Measurements from ENCODE around the gene SOD3.

Gene SOD3, protein sequence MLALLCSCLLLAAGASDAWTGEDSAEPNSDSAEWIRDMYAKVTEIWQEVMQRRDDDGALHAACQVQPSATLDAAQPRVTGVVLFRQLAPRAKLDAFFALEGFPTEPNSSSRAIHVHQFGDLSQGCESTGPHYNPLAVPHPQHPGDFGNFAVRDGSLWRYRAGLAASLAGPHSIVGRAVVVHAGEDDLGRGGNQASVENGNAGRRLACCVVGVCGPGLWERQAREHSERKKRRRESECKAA

DNA sequence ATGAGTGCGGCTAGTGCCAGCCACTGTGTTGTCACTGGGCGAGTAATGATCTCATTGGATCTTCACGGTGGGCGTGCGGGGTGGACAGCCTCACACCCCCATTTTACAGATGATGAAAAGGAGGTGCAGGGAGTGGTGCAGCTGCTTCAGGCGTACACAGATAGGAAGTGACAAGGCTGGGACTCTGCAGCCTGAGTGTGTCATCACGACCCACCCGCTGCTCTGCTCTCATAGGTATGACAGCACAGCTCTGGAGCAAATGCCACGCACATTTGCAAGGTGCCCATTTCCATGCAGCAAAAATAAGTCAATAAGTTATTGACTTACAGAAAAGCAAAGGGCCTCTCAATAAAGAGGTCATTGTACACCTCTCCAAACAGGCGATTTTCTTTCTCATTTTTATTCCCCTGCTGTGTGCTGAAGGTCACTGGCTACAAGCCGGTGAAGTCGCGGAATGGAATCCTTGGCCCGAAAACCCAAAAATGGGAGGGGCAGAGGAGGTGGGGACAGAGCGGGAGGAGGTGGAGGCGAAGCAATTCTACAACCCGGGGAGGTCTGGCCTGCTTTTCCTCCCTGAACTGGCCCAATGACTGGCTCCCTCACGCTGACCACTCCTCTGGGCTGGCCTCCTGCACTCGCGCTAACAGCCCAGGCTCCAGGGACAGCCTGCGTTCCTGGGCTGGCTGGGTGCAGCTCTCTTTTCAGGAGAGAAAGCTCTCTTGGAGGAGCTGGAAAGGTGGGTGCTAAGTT lies at the start of gene SOD3:
Gene SOD3, plus strand, starts transcription at position 658 of the 750 bp plus-strand sequence. CDS start 3,949 bp downstream, outside the sequence.
- DNase-seq (ENCODE audit: low read depth in 2 of 2, low spot score in 1 of 2), result no peak

DNA sequence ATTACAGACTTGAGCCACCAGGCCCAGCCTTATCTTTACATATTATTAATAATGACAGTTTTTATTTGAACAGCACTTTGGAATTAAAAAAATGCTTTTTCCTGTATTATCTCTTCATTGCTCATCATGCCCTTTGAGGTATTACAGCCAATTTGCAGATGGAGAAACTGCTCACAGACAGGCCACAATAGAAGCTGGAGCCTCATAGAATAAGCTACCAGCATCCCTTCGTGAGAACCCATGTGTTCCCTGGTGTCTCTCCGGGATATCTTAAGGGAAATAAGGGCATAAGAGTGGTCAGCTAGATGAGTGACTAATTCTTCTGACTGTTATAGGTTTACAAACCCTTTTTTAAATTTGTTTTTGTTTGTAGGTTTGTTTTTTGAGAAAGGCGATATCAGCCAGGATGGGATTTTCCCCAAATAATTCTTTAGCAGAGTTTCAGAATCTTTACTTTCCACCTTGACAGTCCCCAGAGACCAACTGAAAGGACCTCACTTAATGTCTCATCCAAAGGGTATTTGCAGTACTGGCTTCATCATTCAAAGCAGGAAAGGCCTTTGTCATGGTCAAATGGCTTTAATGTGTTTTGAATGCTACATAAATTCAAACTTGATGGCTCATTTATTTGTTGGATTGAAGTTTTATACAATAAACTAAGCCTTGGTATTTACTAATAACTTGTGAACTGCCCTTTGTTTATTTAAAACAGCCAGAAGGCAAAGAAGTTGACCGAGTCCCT lies 48.0 kb upstream of the SOD3 start:
- no peak for DNase-seq (ENCODE audit: low read depth in 2 of 2, low spot score in 1 of 2)

DNA sequence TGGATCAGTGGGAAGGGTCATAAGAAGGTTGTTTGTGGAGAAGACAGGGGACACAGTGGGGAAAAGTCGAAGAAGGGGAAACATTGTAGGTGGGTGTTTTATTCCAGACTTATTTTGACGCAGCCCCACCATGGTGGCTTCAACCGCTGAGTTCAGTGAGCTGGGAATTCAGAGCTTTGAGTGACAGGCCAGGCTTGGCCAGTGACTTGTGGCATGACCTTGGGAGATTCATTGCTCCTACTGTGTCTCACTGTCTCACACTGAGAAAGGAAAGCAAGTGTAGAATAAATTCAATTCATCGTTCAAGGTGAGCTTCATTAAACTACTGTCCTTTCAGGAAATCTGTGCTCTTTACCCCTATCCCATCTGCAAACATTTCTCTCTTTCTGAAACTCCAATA lies 47.4 kb upstream of the SOD3 start:
- DNase-seq (ENCODE audit: low read depth in 2 of 2, low spot score in 1 of 2), result no peak

DNA sequence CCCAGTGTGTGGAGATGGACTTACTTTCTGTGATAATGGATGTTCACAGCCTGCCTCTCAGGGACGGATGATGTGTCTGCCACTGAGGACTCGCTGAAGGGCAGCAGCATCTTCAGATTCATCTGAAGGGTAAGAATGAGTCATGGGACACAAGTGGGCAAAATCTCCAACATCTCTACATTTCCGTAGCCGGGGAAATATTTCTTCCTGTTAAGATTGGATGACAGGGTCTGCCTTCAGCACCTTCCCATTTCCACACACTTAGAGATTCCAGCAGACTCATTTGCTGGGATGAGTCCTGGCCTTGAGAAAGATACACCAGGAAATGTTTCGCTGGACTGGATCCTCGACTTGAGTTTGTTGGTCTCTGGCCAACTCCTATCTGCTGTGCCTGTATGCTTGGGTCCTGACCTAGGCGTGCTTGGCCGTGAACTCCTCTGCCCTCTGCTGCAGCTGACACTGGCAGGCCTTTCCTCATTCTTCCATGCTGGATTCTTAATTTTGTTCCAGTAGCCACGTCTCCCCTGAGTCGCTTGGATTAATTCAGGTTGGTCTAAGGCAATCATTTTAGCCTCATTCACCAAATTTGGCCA lies 46.5 kb upstream of the SOD3 start:
- DNase-seq (ENCODE audit: low read depth in 2 of 2, low spot score in 1 of 2), result no peak

DNA sequence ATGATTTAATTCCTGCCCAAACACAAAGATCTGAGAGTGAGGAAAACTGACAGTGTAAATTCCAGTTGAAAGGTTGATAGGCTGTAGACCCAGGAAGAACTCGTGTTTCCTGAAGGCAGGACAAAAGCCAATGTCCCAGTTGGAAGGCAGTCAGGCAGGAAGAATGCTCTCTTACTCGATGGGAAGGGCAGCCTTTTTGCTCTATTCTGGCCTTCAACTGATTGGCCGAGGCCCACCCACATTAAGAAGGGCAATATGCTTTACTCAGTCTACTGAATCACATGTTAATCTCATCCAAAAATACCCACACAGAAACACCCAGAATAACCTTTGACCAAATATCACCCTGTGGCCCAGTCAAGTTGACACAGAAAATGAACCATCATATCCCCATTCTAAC lies 45.3 kb upstream of the SOD3 start:
- no peak for DNase-seq (ENCODE audit: low read depth in 2 of 2, low spot score in 1 of 2)

DNA sequence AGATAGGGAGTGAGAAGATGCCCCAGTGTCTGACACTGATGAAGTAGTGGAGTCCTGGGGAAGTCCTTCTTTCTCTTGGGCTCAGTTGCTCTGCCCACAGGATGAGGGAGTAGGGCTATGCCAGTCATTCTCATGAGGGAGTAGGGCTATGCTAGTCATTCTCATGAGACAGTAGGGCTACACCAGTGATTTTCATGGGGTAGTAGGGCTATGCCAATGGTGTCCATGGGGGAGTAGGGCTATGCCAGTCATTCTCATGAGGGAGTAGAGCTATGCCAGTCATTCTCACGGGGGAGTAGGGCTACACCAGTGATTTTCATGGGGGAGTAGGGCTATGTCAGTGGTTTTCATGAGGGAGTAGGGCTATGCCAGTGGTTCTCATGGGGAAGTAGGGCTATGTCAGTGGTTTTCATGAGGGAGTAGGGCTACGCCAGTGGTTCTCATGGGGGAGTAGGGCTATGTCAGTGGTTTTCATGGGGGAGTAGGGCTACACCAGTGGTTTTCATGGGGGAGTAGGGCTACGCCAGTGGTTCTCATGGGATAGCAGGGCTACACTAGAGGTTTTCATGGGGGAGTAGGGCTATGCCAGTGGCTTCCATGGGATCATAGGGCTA lies 43.3 kb upstream of the SOD3 start:
- DNase-seq (ENCODE audit: low read depth in 2 of 2, low spot score in 1 of 2), result no peak

DNA sequence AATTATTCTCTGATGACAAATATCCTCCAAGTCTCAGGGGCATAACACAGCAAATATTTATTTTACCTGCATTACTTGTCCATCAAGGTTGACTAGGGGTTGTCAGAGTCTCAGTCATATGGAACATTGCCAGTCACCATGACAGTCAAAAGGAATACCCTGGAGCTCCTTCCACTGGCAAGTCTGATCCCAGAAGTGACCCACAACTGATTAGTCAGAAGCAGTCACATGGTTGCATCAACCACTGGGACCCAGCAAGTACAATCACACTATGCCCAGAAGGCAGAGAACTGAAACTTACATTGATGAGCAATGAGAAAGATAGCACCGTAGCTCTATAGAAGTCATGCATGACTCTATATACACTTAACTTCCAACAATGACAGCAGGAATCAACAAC lies 41.9 kb upstream of the SOD3 start:
- no peak for DNase-seq (ENCODE audit: low read depth in 2 of 2, low spot score in 1 of 2)

DNA sequence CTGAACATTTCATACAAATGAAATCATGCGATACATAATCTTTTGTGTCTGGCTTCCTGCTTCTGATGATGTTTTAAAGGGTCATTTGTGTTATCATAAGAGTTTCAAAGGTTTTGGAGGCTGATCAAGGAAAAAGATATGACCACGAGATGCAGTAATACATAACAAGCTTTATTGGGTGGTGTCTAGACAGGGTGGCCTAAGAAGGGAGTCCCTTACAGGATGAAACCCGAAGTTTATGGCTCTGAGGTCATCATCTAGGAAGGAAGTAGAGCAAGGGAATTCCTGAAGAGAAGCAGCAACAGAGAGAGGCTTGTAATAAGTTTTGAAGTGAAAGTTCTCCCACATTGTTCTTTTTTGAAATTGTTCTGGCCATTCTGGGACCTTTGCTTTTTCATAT lies 40.8 kb upstream of the SOD3 start:
- DNase-seq (ENCODE audit: low read depth in 2 of 2, low spot score in 1 of 2), result no peak

DNA sequence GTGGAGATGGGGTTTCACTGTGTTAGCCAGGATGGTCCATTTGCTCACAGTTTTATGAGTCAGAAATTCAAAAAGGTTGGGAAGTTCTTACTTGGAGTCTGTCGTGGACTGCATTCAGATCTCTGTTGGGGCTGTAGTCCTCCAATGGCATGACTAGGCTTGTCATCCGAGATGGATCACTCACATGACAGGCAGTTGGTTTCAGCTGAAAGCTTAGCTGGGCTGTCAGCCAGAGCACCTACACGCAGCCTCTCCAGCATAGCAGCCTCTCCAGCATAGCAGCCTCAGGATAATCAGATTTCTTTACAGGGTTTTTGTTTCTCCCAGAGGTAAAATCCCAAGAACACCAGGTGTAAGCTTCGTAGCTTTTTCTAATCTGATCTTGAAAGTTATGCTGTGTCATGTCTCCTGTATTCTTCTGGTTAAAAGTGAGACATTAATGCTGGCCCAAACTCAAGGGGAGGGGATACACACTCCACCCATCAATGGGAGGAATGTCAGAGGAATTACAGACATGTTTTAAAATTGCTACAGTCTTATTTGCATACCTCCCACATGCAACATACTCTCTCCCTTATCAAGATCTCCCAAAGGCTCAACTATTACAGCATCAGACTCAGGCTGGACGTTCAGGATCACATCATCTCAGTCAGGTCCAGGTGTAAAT lies 31.6 kb upstream of the SOD3 start:
- DNase-seq (ENCODE audit: low read depth in 2 of 2, low spot score in 1 of 2), result no peak

DNA sequence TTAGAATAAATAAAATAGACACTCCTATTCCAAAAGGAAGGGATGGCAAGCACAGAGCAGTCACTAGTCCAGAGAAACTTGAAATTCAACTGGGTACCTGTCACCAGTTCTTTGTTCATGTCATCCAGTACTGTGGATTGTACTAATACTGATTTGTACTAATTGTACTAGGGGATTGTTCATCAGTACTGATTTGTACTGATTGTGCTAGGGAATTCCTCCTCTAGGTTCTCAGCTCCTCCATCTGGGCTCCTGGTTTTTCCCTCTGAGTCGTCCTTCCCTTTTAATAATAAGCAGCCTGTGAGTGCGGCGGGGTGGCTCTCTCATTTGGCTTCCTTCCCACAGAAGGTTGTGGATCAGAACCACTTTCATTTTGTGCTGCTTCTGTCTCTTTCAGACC lies 31.0 kb upstream of the SOD3 start:
- DNase-seq (ENCODE audit: low read depth in 2 of 2, low spot score in 1 of 2), result no peak

DNA sequence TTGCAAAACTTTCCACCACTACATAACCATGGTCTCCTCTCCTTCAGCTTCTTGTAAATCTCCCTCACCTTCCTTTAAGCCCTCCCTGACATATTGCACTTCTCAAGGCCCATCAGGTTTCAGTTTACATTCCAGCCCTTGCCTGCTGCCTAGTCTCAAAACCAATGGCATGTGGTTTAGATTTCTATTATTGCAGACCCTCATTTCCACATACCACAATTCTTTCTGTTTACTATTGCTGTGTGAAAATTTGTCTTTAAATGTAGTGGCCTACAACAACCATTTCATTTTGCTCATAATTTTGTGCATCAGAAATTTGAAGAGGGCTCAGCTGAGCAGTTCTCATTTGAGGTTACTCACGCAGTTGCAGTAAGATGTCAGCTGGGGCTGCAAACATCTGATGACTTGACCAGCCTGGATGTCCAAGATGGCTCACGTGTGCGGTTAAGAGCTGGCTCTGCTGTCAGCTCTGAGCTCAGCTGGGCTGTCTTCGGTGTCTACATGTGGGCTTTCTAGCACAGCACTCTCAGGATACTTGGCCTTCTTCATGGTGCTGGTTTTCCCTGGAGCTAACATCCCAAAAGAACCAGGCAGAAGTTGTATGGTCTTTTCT lies 29.9 kb upstream of the SOD3 start:
- no peak for DNase-seq (ENCODE audit: low read depth in 2 of 2, low spot score in 1 of 2)

DNA sequence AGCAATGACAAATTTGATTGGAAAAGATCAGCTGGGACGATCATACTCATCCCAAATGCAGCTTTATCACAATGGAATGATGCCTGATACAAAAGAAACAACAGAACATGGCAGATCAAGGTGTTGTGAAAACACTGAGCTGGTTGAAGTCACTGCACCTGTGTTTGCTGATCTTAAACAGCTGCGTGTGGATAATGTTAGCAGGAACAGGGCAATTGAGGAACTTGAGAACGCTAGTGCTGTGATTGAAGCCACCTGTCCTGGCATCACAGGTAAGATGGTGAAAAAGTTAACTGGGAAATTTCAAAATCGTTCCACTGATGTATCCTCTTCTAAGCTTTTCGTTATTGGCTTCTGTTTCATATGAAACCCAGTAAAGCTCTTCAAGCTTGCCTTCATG lies 27.4 kb upstream of the SOD3 start:
- DNase-seq (ENCODE audit: low read depth in 2 of 2, low spot score in 1 of 2), result no peak

DNA sequence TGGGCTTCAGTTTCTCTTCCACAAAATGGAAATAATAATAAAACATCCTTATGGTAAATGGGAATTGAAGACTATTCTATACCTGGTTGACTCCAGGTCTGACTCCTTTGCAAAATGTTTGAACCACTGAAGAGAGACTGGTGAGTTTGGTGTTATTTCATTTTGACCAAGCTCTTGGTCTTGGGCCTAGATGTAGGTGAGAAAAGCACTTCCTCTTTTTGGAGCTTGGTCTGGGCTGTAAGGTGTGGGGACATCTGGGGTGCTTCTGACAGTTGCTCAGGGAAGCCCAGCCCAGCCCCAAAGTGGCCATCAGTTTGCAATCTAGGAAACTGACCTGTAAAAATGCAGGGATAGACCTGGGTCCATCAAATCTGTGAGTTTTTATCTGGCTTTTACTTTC lies 26.8 kb upstream of the SOD3 start:
- no peak for DNase-seq (ENCODE audit: low read depth in 2 of 2, low spot score in 1 of 2)

DNA sequence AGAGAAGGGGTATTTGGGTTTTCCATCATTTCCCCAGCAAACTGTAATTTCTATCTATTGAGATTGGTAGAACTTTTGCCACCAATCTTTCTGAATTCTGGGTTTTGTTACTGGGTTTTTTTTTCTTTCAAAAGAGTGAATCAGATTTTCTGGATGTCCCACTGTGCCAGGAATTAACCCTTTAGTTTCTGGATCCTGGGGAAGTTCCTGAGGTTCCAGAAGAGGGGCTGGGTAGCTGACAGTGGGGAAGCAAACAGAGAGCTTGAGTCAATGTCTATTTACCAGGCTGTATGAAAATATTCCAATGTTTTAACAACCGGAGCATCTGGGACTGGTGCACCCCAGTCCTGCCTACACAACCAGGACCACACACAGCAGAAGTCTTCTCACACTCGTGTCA lies 25.8 kb upstream of the SOD3 start:
- no peak for DNase-seq (ENCODE audit: low read depth in 2 of 2, low spot score in 1 of 2)

DNA sequence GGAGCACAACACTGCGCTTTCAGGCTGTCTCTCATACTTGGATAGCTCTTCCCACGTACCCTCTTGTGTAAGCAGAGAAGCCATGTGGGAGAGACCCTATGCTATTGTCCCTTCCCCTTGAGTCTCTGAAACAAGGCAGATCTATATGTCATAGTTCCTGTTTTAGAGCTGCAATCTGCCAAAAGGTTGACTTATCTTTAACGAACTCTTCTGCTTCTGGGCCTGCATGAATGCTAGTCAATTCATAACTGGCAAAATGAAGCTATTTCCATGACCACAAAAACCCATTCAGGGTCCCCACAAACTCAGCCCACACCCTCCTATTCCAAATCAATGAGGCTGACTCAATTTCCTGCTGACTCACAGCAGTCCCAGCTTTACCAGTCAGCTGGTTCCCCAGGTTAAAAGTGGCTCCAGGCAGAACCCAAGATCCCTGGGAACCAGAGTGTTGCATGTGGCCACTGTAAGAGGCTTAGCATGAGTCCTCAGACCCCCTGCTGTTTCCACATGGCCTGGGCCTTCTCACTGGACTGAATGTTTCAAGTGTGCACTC lies 25.3 kb upstream of the SOD3 start:
- no peak for DNase-seq (ENCODE audit: low read depth in 2 of 2, low spot score in 1 of 2)

DNA sequence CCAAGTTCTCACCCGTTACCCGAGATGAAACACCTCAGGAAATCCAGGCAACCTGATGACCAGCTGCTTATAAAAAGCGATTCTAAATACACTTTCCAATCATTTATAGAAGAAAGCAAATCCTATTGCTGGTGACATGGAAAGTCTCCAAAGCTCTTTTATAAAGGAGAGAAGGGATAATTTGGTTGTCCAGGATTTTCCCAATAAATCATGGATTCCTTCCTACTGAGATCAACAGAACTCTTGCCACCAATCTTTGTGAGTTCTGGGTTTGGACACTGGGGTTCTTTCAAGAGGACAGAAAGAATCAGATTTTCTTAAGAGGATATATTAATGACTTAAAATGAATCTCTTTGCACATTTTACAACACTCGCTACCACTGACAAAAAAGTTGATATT lies 24.7 kb upstream of the SOD3 start:
- DNase-seq (ENCODE audit: low read depth in 2 of 2, low spot score in 1 of 2), result no peak

DNA sequence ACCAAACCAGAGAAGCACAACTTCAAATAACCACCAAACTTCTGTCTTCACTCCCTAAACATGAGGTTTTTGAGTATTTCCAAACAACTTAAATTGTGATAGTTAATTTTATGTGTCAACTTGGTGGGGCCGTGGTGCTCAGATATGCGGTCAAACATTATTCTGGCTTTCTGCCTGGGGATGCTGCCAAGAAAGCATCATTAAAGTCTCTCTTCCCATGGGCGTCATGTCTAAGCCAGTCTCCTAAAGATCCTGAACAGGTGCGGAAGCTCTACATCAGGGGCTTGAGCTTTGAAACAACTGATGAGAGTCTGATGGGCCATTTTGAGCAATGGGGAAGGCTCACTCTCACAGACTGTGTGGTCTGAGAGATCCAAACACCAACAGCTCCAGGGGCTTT lies 24.1 kb upstream of the SOD3 start:
- no peak for DNase-seq (ENCODE audit: low read depth in 2 of 2, low spot score in 1 of 2)

DNA sequence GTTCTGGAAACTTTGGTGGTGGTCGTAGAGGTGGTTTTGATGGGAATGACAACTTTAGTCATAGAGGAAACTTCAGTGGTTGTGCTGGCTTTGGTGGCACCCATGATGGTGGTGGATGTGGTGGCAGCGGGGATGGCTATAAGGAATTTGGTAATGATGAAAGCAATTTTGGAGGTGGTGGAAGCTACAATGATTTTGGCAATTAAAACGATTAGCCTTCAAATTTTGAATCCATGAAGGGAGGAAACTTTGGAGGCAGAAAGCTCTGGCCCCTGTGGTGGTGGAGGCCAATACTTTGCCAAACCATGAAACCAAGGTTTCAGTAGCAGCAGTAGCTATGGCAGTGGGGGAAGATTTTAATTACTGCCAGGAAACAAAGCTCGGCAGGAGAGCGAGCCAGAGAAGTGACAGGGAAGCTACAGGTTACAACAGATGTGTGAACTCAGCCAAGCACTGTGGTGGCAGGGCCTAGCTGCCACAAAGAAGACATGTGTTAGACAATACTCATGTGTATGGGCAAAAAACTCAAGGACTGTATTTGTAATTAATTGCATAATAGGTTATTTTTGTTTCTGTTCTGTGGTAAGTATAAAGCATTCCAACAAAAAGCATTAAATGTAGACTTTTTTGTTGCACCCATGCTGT lies 23.2 kb upstream of the SOD3 start:
- DNase-seq (ENCODE audit: low read depth in 2 of 2, low spot score in 1 of 2), result no peak

DNA sequence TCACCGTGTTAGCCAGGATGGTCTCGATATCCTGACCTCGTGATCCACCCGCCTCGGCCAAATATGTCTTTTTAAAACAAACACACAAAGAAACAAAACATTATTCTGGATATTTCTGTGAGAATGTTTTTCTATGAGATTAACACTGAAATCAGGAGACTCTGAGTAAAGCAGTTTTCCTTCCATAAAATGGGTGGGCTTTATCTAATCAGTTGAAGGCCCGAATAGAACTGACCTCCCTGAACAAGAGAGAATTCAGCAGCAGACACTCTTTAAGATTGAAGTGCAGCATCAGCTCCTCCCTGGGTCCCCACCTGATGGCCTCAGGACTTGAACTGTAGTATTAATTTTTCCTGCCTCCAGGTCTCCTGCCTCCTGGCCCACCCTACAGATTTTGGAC lies 22.4 kb upstream of the SOD3 start:
- DNase-seq (ENCODE audit: low read depth in 2 of 2, low spot score in 1 of 2), result no peak

DNA sequence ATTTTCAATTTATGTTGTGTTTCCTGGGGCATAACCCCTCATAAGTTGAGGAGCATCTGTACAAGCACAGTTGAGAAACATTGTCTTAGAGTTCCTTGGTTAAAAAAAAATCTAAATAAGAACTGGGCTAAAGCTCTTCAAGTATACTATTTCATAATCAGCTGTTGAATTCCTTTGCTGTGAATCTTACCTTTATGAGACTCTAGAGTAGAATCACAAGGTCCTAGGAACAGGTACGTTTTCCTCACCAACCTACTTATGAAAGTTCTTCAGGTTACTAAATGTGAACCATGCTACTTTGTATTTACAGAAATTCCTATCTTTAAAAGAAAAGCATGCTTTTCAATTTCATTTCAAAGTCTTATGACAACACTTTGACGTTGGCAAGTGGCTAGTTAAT lies 20.9 kb upstream of the SOD3 start:
- DNase-seq (ENCODE audit: low read depth in 2 of 2, low spot score in 1 of 2), result no peak
